ENCODE measurements around the gene PDSS2. TPM values are rescaled to one million over a fixed set of nuclear protein-coding genes. Genes with fewer than 3 reads are reported as not detected.
"Not testable (repeated sequence)": the region's sequence is repeated elsewhere in the genome, so short reads cannot be mapped to it uniquely, and the experiment has no call there.

PDSS2 gene
- total RNA-seq, 1 donor from 2014 or later, result 7.9 TPM

GRCh38 chr6:107314531-107314939 is 144.8 kb downstream of the PDSS2 start:
- TF ChIP-seq CTCF (IDR thresholded peaks at IDR 0.05; ENCODE audit: unreplicated experiment), result no peak
- DNase-seq (ENCODE audit: low spot score), result no peak
- H3K9me3 Mint-ChIP-seq (ENCODE audit: unreplicated experiment), result no peaks in the 10 kb centered on the region
- H3K27me3 Mint-ChIP-seq (ENCODE audit: unreplicated experiment), result no peaks in the 10 kb centered on the region
- no peak overlapping the region for H3K4me3 Mint-ChIP-seq (ENCODE audit: unreplicated experiment)
- no peaks in the 10 kb centered on the region for H3K4me1 Mint-ChIP-seq (ENCODE audit: unreplicated experiment)
- no peak overlapping the region for H3K27ac Mint-ChIP-seq (ENCODE audit: unreplicated experiment)
- no peaks in the 10 kb centered on the region for H3K36me3 Mint-ChIP-seq (ENCODE audit: low read depth, unreplicated experiment)

- no peaks in the 10 kb centered on the region for H3K27me3 Mint-ChIP-seq (ENCODE audit: unreplicated experiment)
- H3K4me1 Mint-ChIP-seq (ENCODE audit: unreplicated experiment), result no peaks in the 10 kb centered on the region
- no peak for TF ChIP-seq CTCF (IDR thresholded peaks at IDR 0.05; ENCODE audit: unreplicated experiment)
- DNase-seq (ENCODE audit: low spot score), result no peak
- no peak overlapping the region for H3K4me3 Mint-ChIP-seq (ENCODE audit: unreplicated experiment)
- no peaks in the 10 kb centered on the region for H3K36me3 Mint-ChIP-seq (ENCODE audit: low read depth, unreplicated experiment)
- H3K9me3 Mint-ChIP-seq (ENCODE audit: unreplicated experiment), result no peaks in the 10 kb centered on the region
- H3K27ac Mint-ChIP-seq (ENCODE audit: unreplicated experiment), result no peak overlapping the region
Measured at GRCh38 chr6:107313776-107314175, 145.6 kb downstream of the PDSS2 start.

DNA sequence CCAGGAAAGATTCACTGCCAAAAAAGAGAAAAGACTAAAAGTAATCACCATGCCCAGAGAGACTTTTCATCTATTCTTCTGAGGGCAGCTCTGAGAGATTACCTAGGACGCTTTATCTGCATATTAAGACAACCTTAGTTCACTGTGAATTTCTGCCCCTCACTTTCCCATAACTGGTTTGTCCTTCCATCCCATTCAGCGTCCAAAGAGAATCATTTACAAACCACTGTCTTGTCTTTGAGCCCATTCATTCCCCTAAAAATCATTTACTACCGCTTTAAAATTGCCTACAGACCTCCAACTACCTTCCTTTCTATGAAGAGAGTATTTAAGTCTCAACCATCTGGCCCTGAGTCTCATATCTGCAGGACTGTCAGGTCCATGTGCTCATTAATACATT is 149.0 kb downstream of the PDSS2 start:
- TF ChIP-seq CTCF (IDR thresholded peaks at IDR 0.05; ENCODE audit: unreplicated experiment), result no peak
- no peaks in the 10 kb centered on the region for H3K36me3 Mint-ChIP-seq (ENCODE audit: low read depth, unreplicated experiment)
- no peak for DNase-seq (ENCODE audit: low spot score)
- H3K9me3 Mint-ChIP-seq (ENCODE audit: unreplicated experiment), result no peaks in the 10 kb centered on the region
- H3K4me3 Mint-ChIP-seq (ENCODE audit: unreplicated experiment), result no peak overlapping the region
- H3K4me1 Mint-ChIP-seq (ENCODE audit: unreplicated experiment), result no peaks in the 10 kb centered on the region
- H3K27me3 Mint-ChIP-seq (ENCODE audit: unreplicated experiment), result no peaks in the 10 kb centered on the region
- no peak overlapping the region for H3K27ac Mint-ChIP-seq (ENCODE audit: unreplicated experiment)

DNA sequence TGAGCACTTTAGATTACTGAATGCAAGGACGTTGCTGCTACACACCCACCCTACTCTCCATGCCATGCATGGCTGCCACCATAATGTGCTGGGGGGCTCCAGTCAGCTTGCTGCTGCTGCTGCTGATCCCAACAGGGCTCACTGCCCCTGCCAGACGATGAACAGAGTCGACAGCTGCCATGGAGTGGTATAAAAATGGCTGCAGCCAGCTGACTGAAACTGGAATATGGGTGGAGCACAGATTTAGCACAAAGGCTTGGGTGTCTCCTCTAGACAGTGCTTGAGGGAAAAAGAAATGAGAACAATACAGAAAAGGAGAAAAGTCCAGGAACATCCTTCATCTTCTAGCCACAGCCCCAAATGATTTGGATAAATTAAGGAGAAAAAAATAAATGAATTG is 150.7 kb downstream of the PDSS2 start:
- H3K27me3 Mint-ChIP-seq (ENCODE audit: unreplicated experiment), result no peaks in the 10 kb centered on the region
- no peaks in the 10 kb centered on the region for H3K4me1 Mint-ChIP-seq (ENCODE audit: unreplicated experiment)
- no peak overlapping the region for H3K27ac Mint-ChIP-seq (ENCODE audit: unreplicated experiment)
- no peak overlapping the region for H3K4me3 Mint-ChIP-seq (ENCODE audit: unreplicated experiment)
- H3K9me3 Mint-ChIP-seq (ENCODE audit: unreplicated experiment), result no peaks in the 10 kb centered on the region
- no peak for TF ChIP-seq CTCF (IDR thresholded peaks at IDR 0.05; ENCODE audit: unreplicated experiment)
- no peak for DNase-seq (ENCODE audit: low spot score)
- no peaks in the 10 kb centered on the region for H3K36me3 Mint-ChIP-seq (ENCODE audit: low read depth, unreplicated experiment)

- H3K4me3 Mint-ChIP-seq (ENCODE audit: unreplicated experiment); H3K4me1 Mint-ChIP-seq (ENCODE audit: unreplicated experiment); H3K27me3 Mint-ChIP-seq (ENCODE audit: unreplicated experiment); H3K9me3 Mint-ChIP-seq (ENCODE audit: unreplicated experiment); H3K27ac Mint-ChIP-seq (ENCODE audit: unreplicated experiment); H3K36me3 Mint-ChIP-seq (ENCODE audit: low read depth, unreplicated experiment); DNase-seq (ENCODE audit: low spot score): not testable (repeated sequence)
Measured at GRCh38 chr6:107305994-107306393, 153.4 kb downstream of the PDSS2 start.

GRCh38 chr6:107305391-107305790 is 154.0 kb downstream of the PDSS2 start:
- Mint-ChIP-seq H3K4me3 (ENCODE audit: unreplicated experiment) (no peak overlapping the region), H3K27me3 (ENCODE audit: unreplicated experiment) (no peaks in the 10 kb centered on the region), H3K27ac (ENCODE audit: unreplicated experiment) (no peak overlapping the region), H3K9me3 (ENCODE audit: unreplicated experiment) (no peaks in the 10 kb centered on the region), H3K4me1 (ENCODE audit: unreplicated experiment) (peaks cover 2% of the 10 kb centered on the region), H3K36me3 (ENCODE audit: low read depth, unreplicated experiment) (no peaks in the 10 kb centered on the region)
- DNase-seq (ENCODE audit: low spot score), result no peak
- TF ChIP-seq CTCF (IDR thresholded peaks at IDR 0.05; ENCODE audit: unreplicated experiment), result no peak
